OCI-LY7 (cell line): ENCODE data around the gene NYNRIN.

Experiments
- CTCF ChIP-seq: fragments of 200-600 bp; sonication (generic); conservative IDR thresholded peaks from 2 replicates; pipeline ENCODE4 v1.5.1; 2014; ENCODE audit warnings: mild to moderate bottlenecking, antibody characterized with exemption, low read length, moderate library complexity, mixed read lengths
- EZH2phosphoT487 ChIP-seq: fragments of 200-600 bp; sonication (generic); IDR thresholded peaks from 2 replicates; pipeline ENCODE4 v1.6.1; 2018; ENCODE audit warnings: low read depth, borderline replicate concordance, mild to moderate bottlenecking, mixed run types, antibody characterized with exemption, low read length, moderate library complexity, mixed read lengths

- no peak for TF ChIP-seq CTCF
- no peak for TF ChIP-seq EZH2phosphoT487
These were observed 28.1 kb upstream of the NYNRIN start for GRCh38 chr14:24370748-24371147.
